ENCODE results near the gene HECA. TPM values are rescaled to one million over a fixed set of nuclear protein-coding genes. Genes with fewer than 3 reads are reported as not detected.

HECA gene
- total RNA-seq, 1 experiment from 2014 or later = 9.4 TPM

DNA sequence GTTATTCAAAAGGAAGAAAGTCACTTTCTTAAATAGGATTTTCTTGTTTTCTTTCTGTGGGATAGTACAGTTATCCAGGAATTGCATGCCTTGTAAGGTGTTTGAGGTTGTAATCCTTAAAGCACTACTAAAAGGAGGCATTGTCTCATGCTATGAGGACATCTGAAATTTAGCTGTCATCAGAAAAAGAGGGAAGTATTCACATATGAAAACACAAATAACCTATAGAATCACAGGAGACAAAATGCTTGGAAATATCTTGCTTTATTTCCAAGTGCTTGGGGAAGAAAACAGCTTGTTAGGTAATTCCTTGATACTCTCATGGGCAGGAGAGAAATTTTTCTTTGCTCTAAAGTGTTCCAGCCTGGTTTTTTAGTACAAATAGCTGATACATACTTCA lies 40.1 kb downstream of the HECA start:
- peaks cover 17% of the 10 kb centered on the region for H3K4me1 Mint-ChIP-seq
- POLR2A ChIA-PET = no interaction called here
- H3K36me3 Mint-ChIP-seq = peaks cover 6% of the 10 kb centered on the region; the same call in 1 of the 2 replicates
- TF ChIP-seq TP53 (CRISPR knock-in tag; IDR thresholded peaks at IDR 0.05) = no peak
- CTCF ChIA-PET = no interaction called here
- DNase-seq (ENCODE audit: low spot score) = no peak
- H3K27me3 Mint-ChIP-seq (ENCODE audit: low read depth) = no peaks in the 10 kb centered on the region
- H3K4me3 Mint-ChIP-seq = no peak overlapping the region
- no peaks in the 10 kb centered on the region for H3K9me3 Mint-ChIP-seq
- no peak for ATAC-seq
- no peak overlapping the region for H3K27ac Mint-ChIP-seq

DNA sequence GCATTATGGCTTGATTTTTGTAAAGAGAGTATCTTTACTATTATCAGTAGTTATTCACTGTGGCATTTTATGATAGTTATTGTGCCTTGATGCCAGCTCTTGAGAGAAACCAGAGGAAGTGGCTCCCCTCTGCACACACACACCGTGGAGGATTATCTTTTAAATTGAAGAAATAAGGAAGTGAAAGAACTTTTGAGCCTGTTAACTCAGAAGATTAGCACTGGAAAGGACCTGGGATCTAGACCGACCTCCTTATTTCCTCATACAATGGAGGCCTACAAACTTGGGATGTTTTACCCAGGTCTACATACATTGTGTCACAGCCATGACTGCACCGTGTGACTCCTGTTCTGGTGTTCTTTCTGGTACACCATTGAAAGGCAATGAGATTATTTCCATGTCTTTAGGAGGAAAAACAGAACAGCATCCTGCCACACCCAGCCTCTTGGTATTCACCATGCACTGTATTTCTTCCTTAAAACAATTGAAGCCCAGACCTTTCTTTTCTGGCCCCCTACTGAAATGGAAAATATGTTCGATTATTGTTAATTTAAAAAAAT lies 40.6 kb downstream of the HECA start:
- CTCF ChIA-PET = no interaction called here

GRCh38 chr6:139181236-139181635 lies 46.4 kb downstream of the HECA start:
- no peaks in the 10 kb centered on the region for H3K9me3 Mint-ChIP-seq
- H3K4me3 Mint-ChIP-seq = no peak overlapping the region
- H3K27me3 Mint-ChIP-seq (ENCODE audit: low read depth) = no peaks in the 10 kb centered on the region
- TF ChIP-seq, protein P1, sequence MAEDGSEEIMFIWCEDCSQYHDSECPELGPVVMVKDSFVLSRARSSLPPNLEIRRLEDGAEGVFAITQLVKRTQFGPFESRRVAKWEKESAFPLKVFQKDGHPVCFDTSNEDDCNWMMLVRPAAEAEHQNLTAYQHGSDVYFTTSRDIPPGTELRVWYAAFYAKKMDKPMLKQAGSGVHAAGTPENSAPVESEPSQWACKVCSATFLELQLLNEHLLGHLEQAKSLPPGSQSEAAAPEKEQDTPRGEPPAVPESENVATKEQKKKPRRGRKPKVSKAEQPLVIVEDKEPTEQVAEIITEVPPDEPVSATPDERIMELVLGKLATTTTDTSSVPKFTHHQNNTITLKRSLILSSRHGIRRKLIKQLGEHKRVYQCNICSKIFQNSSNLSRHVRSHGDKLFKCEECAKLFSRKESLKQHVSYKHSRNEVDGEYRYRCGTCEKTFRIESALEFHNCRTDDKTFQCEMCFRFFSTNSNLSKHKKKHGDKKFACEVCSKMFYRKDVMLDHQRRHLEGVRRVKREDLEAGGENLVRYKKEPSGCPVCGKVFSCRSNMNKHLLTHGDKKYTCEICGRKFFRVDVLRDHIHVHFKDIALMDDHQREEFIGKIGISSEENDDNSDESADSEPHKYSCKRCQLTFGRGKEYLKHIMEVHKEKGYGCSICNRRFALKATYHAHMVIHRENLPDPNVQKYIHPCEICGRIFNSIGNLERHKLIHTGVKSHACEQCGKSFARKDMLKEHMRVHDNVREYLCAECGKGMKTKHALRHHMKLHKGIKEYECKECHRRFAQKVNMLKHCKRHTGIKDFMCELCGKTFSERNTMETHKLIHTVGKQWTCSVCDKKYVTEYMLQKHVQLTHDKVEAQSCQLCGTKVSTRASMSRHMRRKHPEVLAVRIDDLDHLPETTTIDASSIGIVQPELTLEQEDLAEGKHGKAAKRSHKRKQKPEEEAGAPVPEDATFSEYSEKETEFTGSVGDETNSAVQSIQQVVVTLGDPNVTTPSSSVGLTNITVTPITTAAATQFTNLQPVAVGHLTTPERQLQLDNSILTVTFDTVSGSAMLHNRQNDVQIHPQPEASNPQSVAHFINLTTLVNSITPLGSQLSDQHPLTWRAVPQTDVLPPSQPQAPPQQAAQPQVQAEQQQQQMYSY (CRISPR knock-in tag; IDR thresholded peaks at IDR 0.05) = no peak
- no peak for TF ChIP-seq KAT7 (CRISPR knock-in tag; IDR thresholded peaks at IDR 0.05; ENCODE audit: borderline replicate concordance)
- TF ChIP-seq, protein P2, sequence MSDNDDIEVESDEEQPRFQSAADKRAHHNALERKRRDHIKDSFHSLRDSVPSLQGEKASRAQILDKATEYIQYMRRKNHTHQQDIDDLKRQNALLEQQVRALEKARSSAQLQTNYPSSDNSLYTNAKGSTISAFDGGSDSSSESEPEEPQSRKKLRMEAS (CRISPR knock-in tag; IDR thresholded peaks at IDR 0.05) = no peak
- CTCF ChIA-PET = no interaction called here
- no peak overlapping the region for H3K27ac Mint-ChIP-seq
- H3K4me1 Mint-ChIP-seq = peaks cover 2% of the 10 kb centered on the region
- ATAC-seq (no peak), DNase-seq (ENCODE audit: low spot score) (no peak)
- H3K36me3 Mint-ChIP-seq = peaks cover 6% of the 10 kb centered on the region; the same call in 1 of the 2 replicates
- POLR2A ChIA-PET = no interaction called here

More for the DNA sequence above, 40.6 kb downstream of the HECA start:
- peaks cover 17% of the 10 kb centered on the region for H3K4me1 Mint-ChIP-seq
- H3K27ac Mint-ChIP-seq = no peak overlapping the region
- H3K9me3 Mint-ChIP-seq = no peaks in the 10 kb centered on the region
- TF ChIP-seq, protein P3, sequence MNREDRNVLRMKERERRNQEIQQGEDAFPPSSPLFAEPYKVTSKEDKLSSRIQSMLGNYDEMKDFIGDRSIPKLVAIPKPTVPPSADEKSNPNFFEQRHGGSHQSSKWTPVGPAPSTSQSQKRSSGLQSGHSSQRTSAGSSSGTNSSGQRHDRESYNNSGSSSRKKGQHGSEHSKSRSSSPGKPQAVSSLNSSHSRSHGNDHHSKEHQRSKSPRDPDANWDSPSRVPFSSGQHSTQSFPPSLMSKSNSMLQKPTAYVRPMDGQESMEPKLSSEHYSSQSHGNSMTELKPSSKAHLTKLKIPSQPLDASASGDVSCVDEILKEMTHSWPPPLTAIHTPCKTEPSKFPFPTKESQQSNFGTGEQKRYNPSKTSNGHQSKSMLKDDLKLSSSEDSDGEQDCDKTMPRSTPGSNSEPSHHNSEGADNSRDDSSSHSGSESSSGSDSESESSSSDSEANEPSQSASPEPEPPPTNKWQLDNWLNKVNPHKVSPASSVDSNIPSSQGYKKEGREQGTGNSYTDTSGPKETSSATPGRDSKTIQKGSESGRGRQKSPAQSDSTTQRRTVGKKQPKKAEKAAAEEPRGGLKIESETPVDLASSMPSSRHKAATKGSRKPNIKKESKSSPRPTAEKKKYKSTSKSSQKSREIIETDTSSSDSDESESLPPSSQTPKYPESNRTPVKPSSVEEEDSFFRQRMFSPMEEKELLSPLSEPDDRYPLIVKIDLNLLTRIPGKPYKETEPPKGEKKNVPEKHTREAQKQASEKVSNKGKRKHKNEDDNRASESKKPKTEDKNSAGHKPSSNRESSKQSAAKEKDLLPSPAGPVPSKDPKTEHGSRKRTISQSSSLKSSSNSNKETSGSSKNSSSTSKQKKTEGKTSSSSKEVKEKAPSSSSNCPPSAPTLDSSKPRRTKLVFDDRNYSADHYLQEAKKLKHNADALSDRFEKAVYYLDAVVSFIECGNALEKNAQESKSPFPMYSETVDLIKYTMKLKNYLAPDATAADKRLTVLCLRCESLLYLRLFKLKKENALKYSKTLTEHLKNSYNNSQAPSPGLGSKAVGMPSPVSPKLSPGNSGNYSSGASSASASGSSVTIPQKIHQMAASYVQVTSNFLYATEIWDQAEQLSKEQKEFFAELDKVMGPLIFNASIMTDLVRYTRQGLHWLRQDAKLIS (CRISPR knock-in tag; IDR thresholded peaks at IDR 0.05; ENCODE audit: borderline replicate concordance) = no peak
- no peak for TF ChIP-seq ZNF138 (CRISPR knock-in tag; conservative IDR thresholded peaks at IDR 0.05)
- TF ChIP-seq SMAD4 (CRISPR knock-in tag; IDR thresholded peaks at IDR 0.05) = no peak
- no peak for TF ChIP-seq PRRX2 (CRISPR knock-in tag; IDR thresholded peaks at IDR 0.05)
- TF ChIP-seq GABPB1 (CRISPR knock-in tag; IDR thresholded peaks at IDR 0.05) = no peak
- no peak for TF ChIP-seq RELA (CRISPR knock-in tag; IDR thresholded peaks at IDR 0.05; ENCODE audit: borderline replicate concordance)
- TF ChIP-seq ZNF396 (CRISPR knock-in tag; IDR thresholded peaks at IDR 0.05; ENCODE audit: borderline replicate concordance) = no peak
- TF ChIP-seq KAT7 (CRISPR knock-in tag; IDR thresholded peaks at IDR 0.05; ENCODE audit: borderline replicate concordance) = no peak
- no peak for TF ChIP-seq ESRRA (CRISPR knock-in tag; IDR thresholded peaks at IDR 0.05; ENCODE audit: borderline replicate concordance)
- TF ChIP-seq CTCF (IDR thresholded peaks at IDR 0.05) = no peak
- TF ChIP-seq CBFB (CRISPR knock-in tag; IDR thresholded peaks at IDR 0.05; ENCODE audit: low read depth) = no peak
- no peak for TF ChIP-seq NR1H2 (CRISPR knock-in tag; IDR thresholded peaks at IDR 0.05)
- TF ChIP-seq ZBTB21 (CRISPR knock-in tag; IDR thresholded peaks at IDR 0.05; ENCODE audit: borderline replicate concordance) = no peak
- no peak for TF ChIP-seq SP1 (CRISPR knock-in tag; conservative IDR thresholded peaks at IDR 0.05)
- no peak for TF ChIP-seq MLX (CRISPR knock-in tag; IDR thresholded peaks at IDR 0.05)
- no peak for TF ChIP-seq GTF2I (CRISPR knock-in tag; conservative IDR thresholded peaks at IDR 0.05)
- no peak for TF ChIP-seq IRF2 (CRISPR knock-in tag; IDR thresholded peaks at IDR 0.05; ENCODE audit: borderline replicate concordance, low read depth)
- TF ChIP-seq, protein P2 (CRISPR knock-in tag; IDR thresholded peaks at IDR 0.05) = no peak
- no peaks in the 10 kb centered on the region for H3K27me3 Mint-ChIP-seq (ENCODE audit: low read depth)
- DNase-seq (ENCODE audit: low spot score) = no peak
- ATAC-seq = no peak
- POLR2A ChIA-PET = no interaction called here
- H3K4me3 Mint-ChIP-seq = no peak overlapping the region
- H3K36me3 Mint-ChIP-seq = peaks cover 6% of the 10 kb centered on the region; the same call in 1 of the 2 replicates
